ENCODE results near the gene CXCR5.

DNA sequence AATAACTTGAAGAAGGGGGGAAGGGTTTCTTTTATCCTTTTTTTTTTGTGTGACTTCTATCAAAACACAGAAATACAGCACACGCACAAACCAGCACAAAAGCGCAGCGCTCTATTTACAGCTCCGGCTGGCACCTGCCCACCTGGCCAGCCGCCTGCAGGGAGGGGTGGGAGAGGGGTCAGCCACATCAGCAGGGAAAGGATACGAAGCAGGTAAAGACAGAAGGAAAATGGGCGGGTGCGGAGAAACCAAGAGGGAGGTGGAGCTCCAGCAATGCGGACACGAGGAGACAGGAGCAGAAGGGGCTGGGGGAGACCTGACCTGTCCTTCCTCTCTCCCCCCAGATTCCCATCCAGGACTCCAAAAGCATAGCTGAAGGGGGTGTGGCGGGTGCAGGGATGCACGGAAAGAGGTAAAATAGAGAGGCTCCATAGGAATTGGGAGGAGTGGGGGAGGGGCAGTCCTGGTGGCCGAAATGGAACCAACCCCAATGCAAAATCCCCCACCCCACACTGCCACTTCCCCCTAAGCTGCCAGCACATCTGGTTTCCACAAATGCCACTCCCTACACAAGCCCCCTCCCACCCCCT lies 14.1 kb downstream of the CXCR5 start:
- TF ChIP-seq, protein P1, sequence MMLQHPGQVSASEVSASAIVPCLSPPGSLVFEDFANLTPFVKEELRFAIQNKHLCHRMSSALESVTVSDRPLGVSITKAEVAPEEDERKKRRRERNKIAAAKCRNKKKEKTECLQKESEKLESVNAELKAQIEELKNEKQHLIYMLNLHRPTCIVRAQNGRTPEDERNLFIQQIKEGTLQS (IDR thresholded peaks at IDR 0.05; ENCODE audit: borderline replicate concordance, extremely low read depth, low read depth, low read length): no peak
- TF ChIP-seq CREB1 (IDR thresholded peaks at IDR 0.05; ENCODE audit: low read depth) (no peak), POLR2A (IDR thresholded peaks at IDR 0.05; ENCODE audit: low read depth, low read length) (0 out of 2 replicates have a peak, but pooled peaks have one; percentile 10), ZNF217 (IDR thresholded peaks at IDR 0.05) (no peak), NR2C2 (IDR thresholded peaks at IDR 0.05; ENCODE audit: borderline replicate concordance, control insufficient read depth, insufficient read length, low read depth) (no peak)
- TF ChIP-seq, protein P2, sequence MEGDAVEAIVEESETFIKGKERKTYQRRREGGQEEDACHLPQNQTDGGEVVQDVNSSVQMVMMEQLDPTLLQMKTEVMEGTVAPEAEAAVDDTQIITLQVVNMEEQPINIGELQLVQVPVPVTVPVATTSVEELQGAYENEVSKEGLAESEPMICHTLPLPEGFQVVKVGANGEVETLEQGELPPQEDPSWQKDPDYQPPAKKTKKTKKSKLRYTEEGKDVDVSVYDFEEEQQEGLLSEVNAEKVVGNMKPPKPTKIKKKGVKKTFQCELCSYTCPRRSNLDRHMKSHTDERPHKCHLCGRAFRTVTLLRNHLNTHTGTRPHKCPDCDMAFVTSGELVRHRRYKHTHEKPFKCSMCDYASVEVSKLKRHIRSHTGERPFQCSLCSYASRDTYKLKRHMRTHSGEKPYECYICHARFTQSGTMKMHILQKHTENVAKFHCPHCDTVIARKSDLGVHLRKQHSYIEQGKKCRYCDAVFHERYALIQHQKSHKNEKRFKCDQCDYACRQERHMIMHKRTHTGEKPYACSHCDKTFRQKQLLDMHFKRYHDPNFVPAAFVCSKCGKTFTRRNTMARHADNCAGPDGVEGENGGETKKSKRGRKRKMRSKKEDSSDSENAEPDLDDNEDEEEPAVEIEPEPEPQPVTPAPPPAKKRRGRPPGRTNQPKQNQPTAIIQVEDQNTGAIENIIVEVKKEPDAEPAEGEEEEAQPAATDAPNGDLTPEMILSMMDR (IDR thresholded peaks at IDR 0.05 in 2 of 3, conservative IDR thresholded peaks at IDR 0.05 in 1 of 3; ENCODE audit: control insufficient read depth in 2 of 3, extremely low read depth in 1 of 3, insufficient read depth in 1 of 3, low read depth in 3 of 3, low read length in 3 of 3): no peak
- TF ChIP-seq, protein P3, sequence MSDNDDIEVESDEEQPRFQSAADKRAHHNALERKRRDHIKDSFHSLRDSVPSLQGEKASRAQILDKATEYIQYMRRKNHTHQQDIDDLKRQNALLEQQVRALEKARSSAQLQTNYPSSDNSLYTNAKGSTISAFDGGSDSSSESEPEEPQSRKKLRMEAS (IDR thresholded peaks at IDR 0.05; ENCODE audit: low read depth, low read length): no peak
- TF ChIP-seq, protein P4, sequence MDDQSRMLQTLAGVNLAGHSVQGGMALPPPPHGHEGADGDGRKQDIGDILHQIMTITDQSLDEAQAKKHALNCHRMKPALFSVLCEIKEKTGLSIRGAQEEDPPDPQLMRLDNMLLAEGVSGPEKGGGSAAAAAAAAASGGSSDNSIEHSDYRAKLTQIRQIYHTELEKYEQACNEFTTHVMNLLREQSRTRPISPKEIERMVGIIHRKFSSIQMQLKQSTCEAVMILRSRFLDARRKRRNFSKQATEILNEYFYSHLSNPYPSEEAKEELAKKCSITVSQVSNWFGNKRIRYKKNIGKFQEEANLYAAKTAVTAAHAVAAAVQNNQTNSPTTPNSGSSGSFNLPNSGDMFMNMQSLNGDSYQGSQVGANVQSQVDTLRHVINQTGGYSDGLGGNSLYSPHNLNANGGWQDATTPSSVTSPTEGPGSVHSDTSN (IDR thresholded peaks at IDR 0.05; ENCODE audit: insufficient replicate concordance, low read depth, low read length): no peak
